Fibroblast of lung (primary cell): ENCODE measurements around the gene PIANP.

Source experiments
- CTCF ChIP-seq, 2 donors: IDR thresholded peaks in 1 of 2; conservative IDR thresholded peaks in 1 of 2; 1 replicate in 1 of 2; 2 replicates in 1 of 2; pipeline ENCODE4 v1.5.1; 2011 to 2012; ENCODE audit warnings: low read length in 2 of 2, control low read depth in 1 of 2, inconsistent platforms in 1 of 2, low read depth in 1 of 2, mild to moderate bottlenecking in 1 of 2
- EZH2 ChIP-seq: IDR thresholded peaks from 2 replicates; pipeline ENCODE4 v1.5.1; 2012; ENCODE audit warnings: low read length, control low read depth, mild to moderate bottlenecking; ENCODE audit errors: missing control alignments

GRCh38 chr12:6666211-6666610 is 34.4 kb downstream of the PIANP start:
- TF ChIP-seq CTCF (conservative IDR thresholded peaks at IDR 0.05 in 1 of 2, IDR thresholded peaks at IDR 0.05 in 1 of 2; ENCODE audit: low read depth in 1 of 2, low read length in 2 of 2) (no peak), EZH2 (no peak)
